HepG2 (cell line): ENCODE measurements around the gene UBE3B. TPM values are rescaled to one million over a fixed set of nuclear protein-coding genes. Genes with fewer than 3 reads are reported as not detected.

Experiments
- ATAC-seq: fragments of 200-7000 bp; cut with Tn5 transposase; 3 replicates; pipeline ENCODE4 v1.9.1; 2020; ENCODE audit warnings: mild to moderate bottlenecking, moderate library complexity
- BruUV-seq: library from RNA; stranded (reverse); fragments of 400-500 nt; replicated peaks from 2 replicates; lab custom pipeline; 2021; lab: Mats Ljungman, UMichigan
- CTCF ChIA-PET: fragments of 300-600 bp; formaldehyde crosslinking; extraction: SDS; loops from one replicate; lab custom pipeline; 2021; ENCODE audit warnings: low total read pairs, inconsistent platforms, low intra/inter-chr PET ratio; lab: Yijun Ruan, JAX
- POLR2A ChIA-PET: fragments of 350-600 bp; sonication (Branson Sonifier 250); formaldehyde crosslinking; loops from one replicate; lab custom pipeline; 2020; ENCODE audit warnings: antibody characterized with exemption, inconsistent platforms; lab: Yijun Ruan, JAX
- DNase-seq: peaks from one replicate; pipeline ENCODE4 v3.0.0-alpha.2; 2015; ENCODE audit warnings: low spot score
- FAIRE-seq: peaks from 3 replicates; lab custom pipeline; 2011; peaks lifted over from hg19 to GRCh38; lab: Jason Lieb, UNC
- H2AFZ ChIP-seq: one replicate; pipeline ENCODE4 v1.6.1; 2011; ENCODE audit warnings: low read length, inconsistent platforms
- H3K27ac ChIP-seq: fragments of 300-600 bp; 3 replicates; pipeline ENCODE4 v1.8.0; 2011; ENCODE audit warnings: mixed run types, mild to moderate bottlenecking, mixed read lengths, low read length, inconsistent platforms; ENCODE audit not compliant: insufficient read depth; ENCODE audit errors: extremely low read length
- H3K27me3 ChIP-seq, 2 experiments: fragments of 200-600 bp in 1 of 2; 2 replicates in 1 of 2; 3 replicates in 1 of 2; pipeline versions ENCODE4 v1.6.0 to v1.8.0; 2011; ENCODE audit warnings: low read length in 2 of 2, mild to moderate bottlenecking in 2 of 2, moderate library complexity in 2 of 2, inconsistent platforms in 1 of 2; ENCODE audit not compliant: insufficient read depth in 2 of 2, control insufficient read depth in 1 of 2
- H3K36me3 ChIP-seq, 2 experiments: fragments of 200-600 bp in 1 of 2; replicated peaks in 1 of 2; 2 replicates in 1 of 2; 3 replicates in 1 of 2; pipeline versions ENCODE4 v1.5.1 to v1.8.0; 2011; ENCODE audit warnings: low read length in 2 of 2, inconsistent platforms in 1 of 2; ENCODE audit not compliant: insufficient read depth in 2 of 2, control insufficient read depth in 1 of 2
- H3K4me1 ChIP-seq: 2 replicates; pipeline ENCODE4 v1.5.1; 2012; ENCODE audit warnings: low read length, inconsistent platforms; ENCODE audit not compliant: insufficient read depth
- H3K4me2 ChIP-seq: 2 replicates; pipeline ENCODE4 v1.6.0; 2011; ENCODE audit warnings: low read depth, low read length, inconsistent platforms
- H3K4me3 ChIP-seq, 3 experiments: fragments of 200-600 bp in 1 of 3; sonication (generic), shearing (Covaris generic) in 1 of 3; replicated peaks in 1 of 3; 2 replicates each; pipeline ENCODE4 v1.5.1; 2011 to 2016; ENCODE audit warnings: low read length in 3 of 3, inconsistent platforms in 2 of 3, low read depth in 2 of 3, mild to moderate bottlenecking in 2 of 3, control low read depth in 1 of 3, mixed read lengths in 1 of 3; ENCODE audit not compliant: insufficient read depth in 1 of 3
- H3K79me2 ChIP-seq: one replicate; pipeline ENCODE4 v1.6.1; 2011; ENCODE audit warnings: low read length, inconsistent platforms; ENCODE audit not compliant: insufficient read depth
- H3K9ac ChIP-seq: 2 replicates; pipeline ENCODE4 v1.6.0; 2011; ENCODE audit warnings: mild to moderate bottlenecking, low read depth, low read length, inconsistent platforms; ENCODE audit not compliant: insufficient read depth
- H3K9me3 ChIP-seq: 2 replicates; pipeline ENCODE4 v1.5.1; 2012; ENCODE audit warnings: mild to moderate bottlenecking, low read length
- H4K20me1 ChIP-seq: 2 replicates; pipeline ENCODE4 v1.6.0; 2011; ENCODE audit warnings: inconsistent platforms, mild to moderate bottlenecking, low read length, moderate library complexity; ENCODE audit not compliant: insufficient read depth
- BATF2 ChIP-seq: sonication (generic); formaldehyde crosslinking; IDR thresholded peaks from 2 replicates; pipeline ENCODE4 v1.8.0; 2022; ENCODE audit warnings: mild to moderate bottlenecking, missing genetic modification reagents, moderate library complexity
- DDIT3 ChIP-seq: sonication (generic); formaldehyde crosslinking; IDR thresholded peaks from 2 replicates; pipeline ENCODE4 v1.4.0; 2020; ENCODE audit warnings: mild to moderate bottlenecking, missing genetic modification reagents
- ETS1 ChIP-seq: sonication (generic); formaldehyde crosslinking; IDR thresholded peaks from 2 replicates; pipeline ENCODE4 v1.4.0; 2020; ENCODE audit warnings: missing genetic modification reagents
- FOSL2 ChIP-seq: sonication (generic); formaldehyde crosslinking; IDR thresholded peaks from 2 replicates; pipeline ENCODE4 v1.4.0; 2020; ENCODE audit warnings: missing genetic modification reagents
- MED1 ChIP-seq: sonication (generic); formaldehyde crosslinking; IDR thresholded peaks from 2 replicates; pipeline ENCODE4 v1.4.0; 2020; ENCODE audit warnings: missing genetic modification reagents
- SMAD9 ChIP-seq: sonication (generic); formaldehyde crosslinking; IDR thresholded peaks from 2 replicates; pipeline ENCODE4 v1.5.1; 2020; ENCODE audit warnings: mild to moderate bottlenecking, missing genetic modification reagents
- ZC3H4 ChIP-seq: sonication (generic); formaldehyde crosslinking; IDR thresholded peaks from 2 replicates; pipeline ENCODE4 v1.4.0; 2020; ENCODE audit warnings: missing genetic modification reagents, borderline replicate concordance
- ZNF143 ChIP-seq: sonication (generic); formaldehyde crosslinking; IDR thresholded peaks from 2 replicates; pipeline ENCODE4 v1.4.0; 2020; ENCODE audit warnings: missing genetic modification reagents
- ZNF414 ChIP-seq: sonication (generic); formaldehyde crosslinking; IDR thresholded peaks from 2 replicates; pipeline ENCODE4 v1.5.0; 2020; ENCODE audit warnings: missing genetic modification reagents
- ZNF431 ChIP-seq: sonication (generic); formaldehyde crosslinking; IDR thresholded peaks from 2 replicates; pipeline ENCODE4 v1.9.0; 2022; ENCODE audit warnings: missing genetic modification reagents, low read depth, mild to moderate bottlenecking, borderline replicate concordance
- ZNF580 ChIP-seq: IDR thresholded peaks from 2 replicates; pipeline ENCODE4 v1.6.1; 2016; ENCODE audit warnings: low read depth, borderline replicate concordance
- ZNF644 ChIP-seq: IDR thresholded peaks from 2 replicates; pipeline ENCODE4 v1.6.1; 2016; ENCODE audit warnings: low read depth
- WGBS: methylation state at CpG from one replicate; pipeline ENCODE4 v1.1.6; 2017; ENCODE audit warnings: low lambda C conversion rate; 5-methylcytosine and 5-hydroxymethylcytosine counted together
- in situ Hi-C: cut with HindIII; loops from 2 replicates; pipeline ENCODE4 v1.10.0; 2017; ENCODE audit warnings: low pct_unique_long_range_greater_than_20kb; ENCODE audit not compliant: extremely low pct_ligation_motif_present
- intact Hi-C: fragments of 100-400 bp; cut with micrococcal nuclease; formaldehyde crosslinking; loops from one replicate; pipeline ENCODE4 v1.10.0; 2022; ENCODE audit not compliant: unreplicated experiment
- polyA plus RNA-seq, 8 experiments: library from polyadenylated mRNA; depleted of rRNA in 3 of 8; stranded (reverse) in 7 of 8; unstranded in 1 of 8; fragments of >200 nt; fragmentation: Illumina TruSeq in 4 of 8; extraction: Trizol in 4 of 8; gene quantifications; 2 replicates each; pipeline versions ENCODE4 v1.2.1 to v1.2.3, GENCODE V29; 2011 to 2016; ENCODE audit warnings: low read depth in 4 of 8, missing spikeins in 1 of 8, mixed read lengths in 1 of 8; ENCODE audit not compliant: insufficient read depth in 1 of 8
- total RNA-seq, 5 experiments: library from RNA; depleted of rRNA; stranded (reverse); fragments of >200 nt; fragmentation: Illumina TruSeq; extraction: Trizol; gene quantifications; 2 replicates each; pipeline ENCODE4 v1.2.3, GENCODE V29; 2016; ENCODE audit warnings: low read depth in 1 of 5

UBE3B gene
- total and polyA plus RNA-seq, 2 of the 13 experiments (the other 11 are each of a cell fraction or from before 2014, with no cell fraction given), result 22.7 to 25.3 TPM

GRCh38 chr12:109513051-109513450, 35.6 kb downstream of the UBE3B start:
- ChIA-PET POLR2A (no interaction called here), CTCF (no interaction called here)
- BruUV-seq, result no TSS peak
- in situ Hi-C loops, result no loop called here
- Histone ChIP-seq H3K27me3 (no peaks in the 10 kb centered on the region), H3K27ac (no peak overlapping the region), H3K36me3 (peaks cover 18 to 64% of the 10 kb centered on the region in 2 experiments; a peak in 4 of 5 replicates), H3K4me2 (no peak overlapping the region), H3K9me3 (no peaks in the 10 kb centered on the region), H3K4me3 (no peak overlapping the region), H2AFZ (no peak overlapping the region), H3K9ac (no peak overlapping the region), H4K20me1 (no peaks in the 10 kb centered on the region), H3K79me2 (no peaks in the 10 kb centered on the region), H3K4me1 (no peaks in the 10 kb centered on the region)
- TF ChIP-seq ETS1 (CRISPR knock-in tag) (no peak), ZNF580 (CRISPR knock-in tag) (no peak), DDIT3 (no peak), ZNF431 (CRISPR knock-in tag) (no peak), MED1 (CRISPR knock-in tag) (no peak), ZC3H4 (no peak)
- ATAC-seq, result no peak
- WGBS, result 86% methylated on average over 8 of the region's 8 CpGs
- intact Hi-C loops, result no loop called here
- no peak for DNase-seq
- no peak for FAIRE-seq

- Histone ChIP-seq H3K27me3 (no peaks in the 10 kb centered on the region), H3K4me1 (peaks cover 3% of the 10 kb centered on the region), H3K27ac (no peak overlapping the region), H3K36me3 (peaks cover 18 to 58% of the 10 kb centered on the region in 2 experiments), H3K9ac (no peak overlapping the region), H3K4me2 (no peak overlapping the region), H2AFZ (no peak overlapping the region), H3K9me3 (no peaks in the 10 kb centered on the region), H4K20me1 (no peaks in the 10 kb centered on the region), H3K79me2 (no peaks in the 10 kb centered on the region), H3K4me3 (no peak overlapping the region)
- BruUV-seq, result no TSS peak
- 82% methylated on average over 4 of the region's 4 CpGs for WGBS
- intact Hi-C loops (no loop called here), in situ Hi-C loops (no loop called here)
- FAIRE-seq, result no peak
- no peak for DNase-seq
- TF ChIP-seq SMAD9 (CRISPR knock-in tag) (no peak), ZNF414 (no peak), ZNF143 (CRISPR knock-in tag) (no peak), ZNF644 (no peak), BATF2 (CRISPR knock-in tag) (no peak), FOSL2 (CRISPR knock-in tag) (0 out of 2 replicates have a peak, but pooled peaks have one; percentile 5)
- ChIA-PET CTCF (no interaction called here), POLR2A (no interaction called here)
- ATAC-seq, result no peak
Observed at GRCh38 chr12:109513977-109514376, 36.5 kb downstream of the UBE3B start.
